BLaER1 (cell line): ENCODE data around the gene GPR17.

ENCODE experiments used
- H3K27ac ChIP-seq: shearing (Covaris generic); formaldehyde crosslinking; 2 replicates; pipeline ENCODE4 v1.8.1; 2022
- H3K27me3 ChIP-seq: shearing (Covaris generic); formaldehyde crosslinking; 2 replicates; pipeline ENCODE4 v1.8.1; 2022
- H3K36me3 ChIP-seq: shearing (Covaris generic); formaldehyde crosslinking; 2 replicates; pipeline ENCODE4 v1.8.1; 2022
- H3K4me1 ChIP-seq: shearing (Covaris generic); formaldehyde crosslinking; 2 replicates; pipeline ENCODE4 v1.8.1; 2022
- H3K4me2 ChIP-seq: shearing (Covaris generic); formaldehyde crosslinking; 2 replicates; pipeline ENCODE4 v1.8.1; 2022
- H3K4me3 ChIP-seq: shearing (Covaris generic); formaldehyde crosslinking; 2 replicates; pipeline ENCODE4 v1.8.1; 2022
- H3K9ac ChIP-seq: shearing (Covaris generic); formaldehyde crosslinking; 2 replicates; pipeline ENCODE4 v1.8.1; 2022
- H3K9me3 ChIP-seq: shearing (Covaris generic); formaldehyde crosslinking; 2 replicates; pipeline ENCODE4 v1.8.1; 2022
- H4K20me1 ChIP-seq: shearing (Covaris generic); formaldehyde crosslinking; 2 replicates; pipeline ENCODE4 v1.8.1; 2022
- Cebpa-rat ChIP-seq: shearing (Covaris generic); IDR thresholded peaks from 2 replicates; pipeline ENCODE4 v1.8.1; 2022

The GPR17 gene

GRCh38 chr2:127614246-127614645, 31.7 kb upstream of the GPR17 start:
- Histone ChIP-seq H3K4me3 (no peak overlapping the region), H3K4me2 (no peak overlapping the region), H4K20me1 (no peaks in the 10 kb centered on the region), H3K4me1 (peaks cover 61% of the 10 kb centered on the region), H3K9ac (no peak overlapping the region), H3K36me3 (no peaks in the 10 kb centered on the region), H3K27me3 (no peaks in the 10 kb centered on the region), H3K27ac (no peak overlapping the region), H3K9me3 (peaks cover 40% of the 10 kb centered on the region)
- no peak for TF ChIP-seq Cebpa-rat

GRCh38 chr2:127614731-127615130, 31.2 kb upstream of the GPR17 start:
- no peak overlapping the region for H3K27ac ChIP-seq
- TF ChIP-seq Cebpa-rat, result no peak
- no peaks in the 10 kb centered on the region for H3K27me3 ChIP-seq
- H3K4me3 ChIP-seq, result no peak overlapping the region
- no peaks in the 10 kb centered on the region for H4K20me1 ChIP-seq
- no peak overlapping the region for H3K9ac ChIP-seq
- peaks cover 61% of the 10 kb centered on the region for H3K4me1 ChIP-seq
- no peaks in the 10 kb centered on the region for H3K36me3 ChIP-seq
- peaks cover 40% of the 10 kb centered on the region for H3K9me3 ChIP-seq
- H3K4me2 ChIP-seq, result peak overlapping the region; percentile 78

- TF ChIP-seq Cebpa-rat, result no peak
- H3K9ac ChIP-seq, result no peak overlapping the region
- H3K36me3 ChIP-seq, result no peaks in the 10 kb centered on the region
- H4K20me1 ChIP-seq, result no peaks in the 10 kb centered on the region
- peaks cover 38% of the 10 kb centered on the region for H3K9me3 ChIP-seq
- peak overlapping the region; percentile 78 for H3K4me2 ChIP-seq
- H3K27ac ChIP-seq, result peak overlapping the region; percentile 21; the same call in 1 of the 2 replicates
- peaks cover 61% of the 10 kb centered on the region for H3K4me1 ChIP-seq
- no peak overlapping the region for H3K4me3 ChIP-seq
- H3K27me3 ChIP-seq, result no peaks in the 10 kb centered on the region
These were observed 30.3 kb upstream of the GPR17 start for GRCh38 chr2:127615511-127616166.

GRCh38 chr2:127618551-127619202, 27.3 kb upstream of the GPR17 start:
- Histone ChIP-seq H3K4me2 (peak overlapping the region; percentile 10; the same call in 1 of the 2 replicates), H3K9me3 (peaks cover 7% of the 10 kb centered on the region), H3K36me3 (no peaks in the 10 kb centered on the region), H3K27me3 (no peaks in the 10 kb centered on the region), H3K4me3 (no peak overlapping the region), H4K20me1 (no peaks in the 10 kb centered on the region), H3K4me1 (peaks cover 88% of the 10 kb centered on the region), H3K27ac (no peak overlapping the region), H3K9ac (no peak overlapping the region)
- TF ChIP-seq Cebpa-rat, result no peak

GRCh38 chr2:127619203-127619590, 26.8 kb upstream of the GPR17 start:
- peaks cover 2% of the 10 kb centered on the region for H3K9me3 ChIP-seq
- no peak overlapping the region for H3K9ac ChIP-seq
- H3K27ac ChIP-seq, result no peak overlapping the region
- H3K4me1 ChIP-seq, result peaks cover 93% of the 10 kb centered on the region
- H3K36me3 ChIP-seq, result no peaks in the 10 kb centered on the region
- H3K4me3 ChIP-seq, result no peak overlapping the region
- no peak for TF ChIP-seq Cebpa-rat
- no peaks in the 10 kb centered on the region for H4K20me1 ChIP-seq
- no peaks in the 10 kb centered on the region for H3K27me3 ChIP-seq
- H3K4me2 ChIP-seq, result peak overlapping the region; percentile 99

- Histone ChIP-seq H3K27ac (peak overlapping the region; percentile 66; the same call in 1 of the 2 replicates), H3K9ac (peak overlapping the region; percentile 51; the same call in 1 of the 2 replicates), H3K4me3 (peak overlapping the region; percentile 47), H3K27me3 (no peaks in the 10 kb centered on the region), H3K4me1 (peaks cover 96% of the 10 kb centered on the region), H3K4me2 (peak overlapping the region; percentile 99), H4K20me1 (no peaks in the 10 kb centered on the region), H3K9me3 (no peaks in the 10 kb centered on the region), H3K36me3 (no peaks in the 10 kb centered on the region)
- TF ChIP-seq Cebpa-rat, result no peak
These were observed 25.9 kb upstream of the GPR17 start for GRCh38 chr2:127619877-127620705.

- no peaks in the 10 kb centered on the region for H3K9me3 ChIP-seq
- H3K4me2 ChIP-seq, result peak overlapping the region; percentile 99
- H3K9ac ChIP-seq, result 0 out of 2 replicates have a peak overlapping the region, but pooled peaks have one; percentile 51
- H3K36me3 ChIP-seq, result no peaks in the 10 kb centered on the region
- peak overlapping the region; percentile 47 for H3K4me3 ChIP-seq
- TF ChIP-seq Cebpa-rat, result no peak
- H3K4me1 ChIP-seq, result peaks cover 96% of the 10 kb centered on the region
- H3K27ac ChIP-seq, result peak overlapping the region; percentile 66; the same call in 1 of the 2 replicates
- no peaks in the 10 kb centered on the region for H4K20me1 ChIP-seq
- no peaks in the 10 kb centered on the region for H3K27me3 ChIP-seq
These were observed 25.1 kb upstream of the GPR17 start for GRCh38 chr2:127620866-127621265.

- no peaks in the 10 kb centered on the region for H3K9me3 ChIP-seq
- H3K4me2 ChIP-seq, result peak overlapping the region; percentile 99
- H3K27ac ChIP-seq, result peak overlapping the region; percentile 27; the same call in 1 of the 2 replicates
- no peak for TF ChIP-seq Cebpa-rat
- H3K36me3 ChIP-seq, result no peaks in the 10 kb centered on the region
- H3K9ac ChIP-seq, result no peak overlapping the region
- peaks cover 96% of the 10 kb centered on the region for H3K4me1 ChIP-seq
- H3K4me3 ChIP-seq, result no peak overlapping the region
- no peaks in the 10 kb centered on the region for H4K20me1 ChIP-seq
- no peaks in the 10 kb centered on the region for H3K27me3 ChIP-seq
These were observed 23.9 kb upstream of the GPR17 start for GRCh38 chr2:127621981-127622431.

GRCh38 chr2:127622561-127623387, 23.2 kb upstream of the GPR17 start:
- no peaks in the 10 kb centered on the region for H3K9me3 ChIP-seq
- no peak overlapping the region for H3K4me3 ChIP-seq
- no peaks in the 10 kb centered on the region for H4K20me1 ChIP-seq
- H3K9ac ChIP-seq, result no peak overlapping the region
- H3K27me3 ChIP-seq, result no peaks in the 10 kb centered on the region
- no peak for TF ChIP-seq Cebpa-rat
- H3K36me3 ChIP-seq, result no peaks in the 10 kb centered on the region
- peak overlapping the region; percentile 99 for H3K4me2 ChIP-seq
- peaks cover 96% of the 10 kb centered on the region for H3K4me1 ChIP-seq
- H3K27ac ChIP-seq, result no peak overlapping the region
